ENCODE measurements around the gene FECH. TPM values are rescaled to one million over a fixed set of nuclear protein-coding genes. Genes with fewer than 3 reads are reported as not detected.
A peak's percentile ranks its signal among the peaks of the same experiment; 100 is the strongest.

FECH gene
- total RNA-seq: 10 to 100 TPM; 30.1 to 73.9 (median 38.7) TPM
- long read RNA-seq, partial matches to known transcripts: 0 of 5 reads
- long read RNA-seq, other reads (novel, unspliced or antisense): 1 of 5 reads

GRCh38 chr18:57586251-57587049, at the start of gene FECH:
Gene FECH, minus strand, starts transcription at chr18:57586702. Its CDS starts 82 bp downstream, at chr18:57586620.
- Histone ChIP-seq H3K36me3 (peaks cover 0 to 5% (median 0%) of the 10 kb centered on the region in 4 donors), H3K27me3 (no peaks in the 10 kb centered on the region), H3K4me1 (peaks cover 0 to 10% (median 5%) of the 10 kb centered on the region in 4 donors), H3K9me3 (no peaks in the 10 kb centered on the region), H3K27ac (peak within 1 kb of the TSS; percentile 59 to 77 (median 75)), H3K4me3 (peak within 1 kb of the TSS; percentile 77 to 89 (median 85))
- peak; percentile 93 for TF ChIP-seq POLR2A (IDR thresholded peaks at IDR 0.05)
- peak in 2 of 4 donors; percentile 14 to 20 for TF ChIP-seq CTCF (IDR thresholded peaks at IDR 0.05)
- WGBS (ENCODE audit: insufficient coverage, low coverage, low lambda C conversion rate, missing lambda C conversion rate): 3% methylated on average over 9 of the region's 80 CpGs
- intact Hi-C loops (cut with DNase I): no loop called here
- ATAC-seq (peak; percentile 97 to 100 (median 99)), DNase-seq (peak; percentile 91 to 94 (median 92))

GRCh38 chr18:57635003-57635822, 48.7 kb upstream of the FECH start:
- no peak overlapping the region for H3K27ac ChIP-seq
- ATAC-seq: no peak

GRCh38 chr18:57631697-57632096, 45.2 kb upstream of the FECH start:
- H3K27ac ChIP-seq: no peak overlapping the region

More at GRCh38 chr18:57635003-57635822, 48.7 kb upstream of the FECH start:
- H3K4me3 ChIP-seq: no peak overlapping the region
- TF ChIP-seq POLR2A (IDR thresholded peaks at IDR 0.05) (no peak), CTCF (IDR thresholded peaks at IDR 0.05) (no peak)
- H3K27me3 ChIP-seq: no peaks in the 10 kb centered on the region
- H3K4me1 ChIP-seq: peaks cover 0 to 6% (median 0%) of the 10 kb centered on the region in 4 donors
- H3K36me3 ChIP-seq: no peaks in the 10 kb centered on the region
- no peak for DNase-seq
- H3K9me3 ChIP-seq: no peaks in the 10 kb centered on the region
- intact Hi-C loops (cut with DNase I): no loop called here
- 83% methylated on average over 4 of the region's 4 CpGs for WGBS (ENCODE audit: insufficient coverage, low coverage, low lambda C conversion rate, missing lambda C conversion rate)

More at GRCh38 chr18:57631697-57632096, 45.2 kb upstream of the FECH start:
- H3K4me1 ChIP-seq: peaks cover 0 to 6% (median 0%) of the 10 kb centered on the region in 4 donors
- H3K4me3 ChIP-seq: no peak overlapping the region
- 69% methylated on average over 2 of the region's 2 CpGs for WGBS (ENCODE audit: insufficient coverage, low coverage, low lambda C conversion rate, missing lambda C conversion rate)
- H3K9me3 ChIP-seq: no peaks in the 10 kb centered on the region
- ATAC-seq (peak in 1 of 4 donors; percentile 3), DNase-seq (no peak)
- intact Hi-C loops (cut with DNase I): no loop called here
- no peaks in the 10 kb centered on the region for H3K36me3 ChIP-seq
- TF ChIP-seq CTCF (IDR thresholded peaks at IDR 0.05) (no peak), POLR2A (IDR thresholded peaks at IDR 0.05) (no peak)
- no peaks in the 10 kb centered on the region for H3K27me3 ChIP-seq

All from right lobe of liver (tissue), 6 donors.